HCT116 (cell line): ENCODE measurements around the gene USP47. TPM values are rescaled to one million over a fixed set of nuclear protein-coding genes. Genes with fewer than 3 reads are reported as not detected.

ENCODE experiments used
- ATAC-seq: fragments of 200-7000 bp; cut with Tn5 transposase; 2 replicates; pipeline ENCODE4 v1.9.1; 2020; ENCODE audit warnings: mild to moderate bottlenecking, moderate library complexity
- BruUV-seq: library from RNA; stranded (reverse); fragments of 400-500 nt; replicated peaks from 2 replicates; lab custom pipeline; 2021; lab: Mats Ljungman, UMichigan
- CTCF ChIA-PET: fragments of 300-600 bp; sonication (Branson Sonifier 250); formaldehyde crosslinking; loops from one replicate; lab custom pipeline; 2021; ENCODE audit warnings: antibody characterized with exemption; lab: Charles Lee
- POLR2A ChIA-PET: fragments of 300-600, 350-600 bp; sonication (Branson Sonifier 250); formaldehyde crosslinking; loops from one replicate; lab custom pipeline; 2021; ENCODE audit warnings: antibody characterized with exemption; lab: Charles Lee
- RAD21 ChIA-PET, 2 experiments: fragments of 300-600 bp; sonication (Branson Sonifier 250); formaldehyde crosslinking; loops; one replicate each; lab custom pipeline; 2023; ENCODE audit warnings: low total read pairs in 2 of 2; ENCODE audit not compliant: uncharacterized antibody in 2 of 2, unreplicated experiment in 2 of 2, low non-redundant PET in 1 of 2; lab: Charles Lee
- DNase-seq: peaks from one replicate; pipeline ENCODE4 v3.0.0-alpha.2; 2010; ENCODE audit warnings: low read depth, low spot score
- H2AFZ ChIP-seq: fragments of 200-600 bp; shearing (Covaris generic), sonication (generic); 2 replicates; pipeline ENCODE4 v1.6.1; 2017; ENCODE audit warnings: low read depth, mixed run types, mixed read lengths, antibody characterized with exemption, low read length; ENCODE audit not compliant: poor library complexity, severe bottlenecking
- H3K27ac ChIP-seq: 2 replicates; pipeline ENCODE4 v1.5.1; 2012; ENCODE audit warnings: low read depth, low read length
- H3K27me3 ChIP-seq: fragments of 200-600 bp; sonication (generic); 2 replicates; pipeline ENCODE4 v1.6.1; 2016; ENCODE audit warnings: mixed run types, low read length, mixed read lengths; ENCODE audit not compliant: insufficient read depth
- H3K36me3 ChIP-seq, 2 experiments: fragments of 200-500 bp in 1 of 2; fragments of 200-600 bp in 1 of 2; sonication (Bioruptor generic) in 1 of 2; sonication (generic) in 1 of 2; 2 replicates each; pipeline versions ENCODE4 v1.5.1 to v1.6.1; 2014 to 2016; ENCODE audit warnings: low read length in 2 of 2, inconsistent platforms in 1 of 2, mixed read lengths in 1 of 2, mixed run types in 1 of 2; ENCODE audit not compliant: insufficient read depth in 2 of 2, control insufficient read depth in 1 of 2
- H3K4me1 ChIP-seq, 2 experiments: fragments of 200-600 bp in 1 of 2; sonication (generic) in 1 of 2; 2 replicates each; pipeline versions ENCODE4 v1.5.1 to v1.6.1; 2012 to 2017; ENCODE audit warnings: low read length in 2 of 2, inconsistent platforms in 1 of 2, mild to moderate bottlenecking in 1 of 2, mixed read lengths in 1 of 2, mixed run types in 1 of 2, moderate library complexity in 1 of 2; ENCODE audit not compliant: insufficient read depth in 2 of 2, control insufficient read depth in 1 of 2
- H3K4me2 ChIP-seq: fragments of 200-600 bp; sonication (generic); 2 replicates; pipeline ENCODE4 v1.6.1; 2017; ENCODE audit warnings: mixed run types, low read length, mixed read lengths
- H3K4me3 ChIP-seq, 2 experiments: fragments of 200-600 bp in 1 of 2; sonication (generic) in 1 of 2; replicated peaks in 1 of 2; 2 replicates each; pipeline ENCODE4 v1.5.1; 2011 to 2016; ENCODE audit warnings: low read length in 2 of 2, control low read depth in 1 of 2, low read depth in 1 of 2, mild to moderate bottlenecking in 1 of 2, mixed read lengths in 1 of 2, mixed run types in 1 of 2
- H3K79me2 ChIP-seq: fragments of 200-600 bp; sonication (generic); 2 replicates; pipeline ENCODE4 v1.6.1; 2017; ENCODE audit warnings: mild to moderate bottlenecking, mixed run types, low read length, moderate library complexity, mixed read lengths; ENCODE audit not compliant: insufficient read depth
- H3K9ac ChIP-seq: fragments of 200-600 bp; sonication (generic); 2 replicates; pipeline ENCODE4 v1.6.1; 2016; ENCODE audit warnings: low read length, mixed read lengths
- H3K9me2 ChIP-seq: fragments of 200-600 bp; sonication (generic), shearing (Covaris generic); 2 replicates; pipeline ENCODE4 v1.6.1; 2017; ENCODE audit warnings: mixed run types, mild to moderate bottlenecking, moderate library complexity; ENCODE audit not compliant: insufficient read depth
- H3K9me3 ChIP-seq, 2 experiments: fragments of 200-500 bp in 1 of 2; fragments of 200-600 bp in 1 of 2; sonication (Bioruptor generic) in 1 of 2; sonication (generic) in 1 of 2; 2 replicates each; pipeline ENCODE4 v1.6.1; 2014 to 2017; ENCODE audit warnings: low read length in 2 of 2, mixed read lengths in 2 of 2, inconsistent platforms in 1 of 2, low read depth in 1 of 2, mild to moderate bottlenecking in 1 of 2, mixed run types in 1 of 2, moderate library complexity in 1 of 2; ENCODE audit not compliant: control insufficient read depth in 1 of 2, insufficient read depth in 1 of 2
- H4K20me1 ChIP-seq: fragments of 200-600 bp; sonication (generic), shearing (Covaris generic); 2 replicates; pipeline ENCODE4 v1.6.1; 2017; ENCODE audit warnings: mixed run types, mild to moderate bottlenecking, moderate library complexity; ENCODE audit not compliant: insufficient read depth
- CBX3 ChIP-seq: IDR thresholded peaks from 2 replicates; pipeline ENCODE4 v1.6.1; 2012; ENCODE audit warnings: low read depth
- CEBPB ChIP-seq: IDR thresholded peaks from 2 replicates; pipeline ENCODE4 v1.6.1; 2012; ENCODE audit warnings: low read depth
- EGR1 ChIP-seq: IDR thresholded peaks from 2 replicates; pipeline ENCODE4 v1.6.1; 2012; ENCODE audit warnings: low read depth
- EZH2 ChIP-seq: fragments of 200-600 bp; sonication (generic); IDR thresholded peaks from 2 replicates; pipeline ENCODE4 v1.6.1; 2017; ENCODE audit warnings: antibody characterized with exemption, mixed run types
- EZH2phosphoT487 ChIP-seq: fragments of 200-600 bp; IDR thresholded peaks from 2 replicates; pipeline ENCODE4 v1.6.1; 2018; ENCODE audit warnings: antibody characterized with exemption, borderline replicate concordance
- FOSL1 ChIP-seq: IDR thresholded peaks from 2 replicates; pipeline ENCODE4 v1.6.1; 2012; ENCODE audit warnings: low read depth
- POLR2AphosphoS5 ChIP-seq: IDR thresholded peaks from 2 replicates; pipeline ENCODE4 v1.6.1; 2011; ENCODE audit warnings: mild to moderate bottlenecking, low read depth, low read length, moderate library complexity
- RAD21 ChIP-seq: IDR thresholded peaks from 2 replicates; pipeline ENCODE4 v1.6.1; 2012; ENCODE audit warnings: low read depth, mild to moderate bottlenecking
- SP1 ChIP-seq: IDR thresholded peaks from 2 replicates; pipeline ENCODE4 v1.6.1; 2012; ENCODE audit warnings: low read depth
- SRF ChIP-seq: IDR thresholded peaks from 2 replicates; pipeline ENCODE4 v1.6.1; 2012; ENCODE audit warnings: low read depth
- YY1 ChIP-seq: IDR thresholded peaks from 2 replicates; pipeline ENCODE4 v1.6.1; 2011; ENCODE audit warnings: low read length, low read depth, moderate library complexity, mild to moderate bottlenecking; ENCODE audit not compliant: insufficient replicate concordance; ENCODE audit errors: extremely low read depth
- ZNF274 ChIP-seq: fragments of 200-500 bp; sonication (Bioruptor generic); IDR thresholded peaks from 2 replicates; pipeline ENCODE4 v1.6.1; 2014; ENCODE audit warnings: mild to moderate bottlenecking, low read depth, low read length, inconsistent platforms
- intact Hi-C: fragments of 100-400 bp; cut with micrococcal nuclease; formaldehyde crosslinking; loops from 2 replicates; pipeline ENCODE4 v1.10.0; 2022
- total RNA-seq: library from RNA; stranded (reverse); gene quantifications from one replicate; pipeline ENCODE4 v1.2.1, GENCODE V29; 2021; ENCODE audit not compliant: unreplicated experiment
- TF ChIP-seq, protein P1 (sequence below): IDR thresholded peaks from 2 replicates; pipeline ENCODE4 v1.6.1; 2012
- TF ChIP-seq, protein P2 (sequence below): IDR thresholded peaks from 2 replicates; pipeline ENCODE4 v1.6.1; 2012
- TF ChIP-seq, protein P3 (sequence below): IDR thresholded peaks from 2 replicates; pipeline ENCODE4 v1.6.1; 2012; ENCODE audit warnings: low read depth

Gene USP47
- total RNA-seq, 1 experiment from 2014 or later: 18.9 TPM

DNA sequence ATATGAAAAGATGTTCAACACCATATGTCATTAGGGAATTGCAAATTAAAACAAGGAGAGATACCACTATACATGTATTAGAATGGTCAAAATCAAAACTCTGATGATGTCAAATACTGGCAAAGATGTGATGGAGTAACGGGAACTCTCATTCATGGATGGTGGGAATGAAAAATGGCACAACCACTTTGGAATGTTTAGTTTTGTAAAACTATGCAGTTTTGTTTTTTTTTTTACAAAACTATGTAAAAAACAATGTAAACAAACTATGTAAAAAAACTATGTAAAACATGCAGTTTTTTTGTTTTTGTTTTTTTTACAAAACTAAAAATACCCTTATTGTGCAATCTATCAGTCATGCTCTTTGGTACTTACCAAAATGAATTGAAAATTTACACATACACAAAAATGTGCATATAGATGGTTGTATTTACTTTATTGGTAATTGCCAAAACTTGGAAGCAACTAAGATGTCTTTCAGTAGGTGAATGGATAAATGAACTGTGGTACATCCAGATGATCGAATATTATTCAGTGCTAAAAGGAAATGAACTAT lies 5.0 kb upstream of the USP47 start:
- H3K9me2 ChIP-seq: no peaks in the 10 kb centered on the region
- CTCF ChIA-PET: no interaction called here
- H4K20me1 ChIP-seq: no peaks in the 10 kb centered on the region
- no peaks in the 10 kb centered on the region for H3K27me3 ChIP-seq
- RAD21 ChIA-PET: no interaction called here
- DNase-seq (no peak), ATAC-seq (no peak)
- no peak overlapping the region for H3K9ac ChIP-seq
- intact Hi-C loops: no loop called here
- no peak overlapping the region for H3K4me3 ChIP-seq
- POLR2A ChIA-PET: no interaction called here
- no peak overlapping the region for H3K27ac ChIP-seq
- H3K9me3 ChIP-seq: no peaks in the 10 kb centered on the region
- peak overlapping the region; percentile 27 for H2AFZ ChIP-seq
- no peaks in the 10 kb centered on the region for H3K36me3 ChIP-seq
- no peak overlapping the region for H3K4me2 ChIP-seq
- H3K4me1 ChIP-seq: peaks cover 6 to 9% of the 10 kb centered on the region in 2 experiments; a peak in 3 of 4 replicates
- H3K79me2 ChIP-seq: no peaks in the 10 kb centered on the region
- BruUV-seq: no TSS peak
- TF ChIP-seq SRF (no peak), POLR2AphosphoS5 (no peak), ZNF274 (no peak), RAD21 (no peak), CEBPB (no peak), SP1 (no peak)
- TF ChIP-seq, protein P1, sequence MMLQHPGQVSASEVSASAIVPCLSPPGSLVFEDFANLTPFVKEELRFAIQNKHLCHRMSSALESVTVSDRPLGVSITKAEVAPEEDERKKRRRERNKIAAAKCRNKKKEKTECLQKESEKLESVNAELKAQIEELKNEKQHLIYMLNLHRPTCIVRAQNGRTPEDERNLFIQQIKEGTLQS: no peak
- TF ChIP-seq, protein P2, sequence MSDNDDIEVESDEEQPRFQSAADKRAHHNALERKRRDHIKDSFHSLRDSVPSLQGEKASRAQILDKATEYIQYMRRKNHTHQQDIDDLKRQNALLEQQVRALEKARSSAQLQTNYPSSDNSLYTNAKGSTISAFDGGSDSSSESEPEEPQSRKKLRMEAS: no peak

DNA sequence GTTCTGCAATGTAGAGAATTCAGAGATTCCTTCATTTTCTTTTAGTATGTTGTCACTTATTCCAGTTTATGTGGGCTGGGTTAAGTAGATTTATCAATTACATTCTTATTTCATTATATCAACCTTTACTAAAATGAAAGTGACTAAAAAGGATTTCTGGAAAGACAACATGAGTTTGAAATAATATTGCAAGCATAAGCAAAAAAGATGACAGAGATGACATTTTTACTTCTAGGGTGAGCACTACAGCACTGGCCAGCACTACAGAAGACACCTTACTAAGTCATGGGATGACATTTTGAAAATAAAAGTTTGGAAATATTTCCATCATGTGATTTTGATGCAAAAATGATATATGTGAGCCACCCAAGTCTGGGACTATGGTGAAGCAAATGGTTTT lies 2.1 kb upstream of the USP47 start:
- BruUV-seq: no TSS peak
- H3K27ac ChIP-seq: no peak overlapping the region
- H3K4me3 ChIP-seq: no peak overlapping the region
- H3K36me3 ChIP-seq: no peaks in the 10 kb centered on the region
- ATAC-seq (no peak), DNase-seq (no peak)
- no peaks in the 10 kb centered on the region for H3K9me2 ChIP-seq
- no peaks in the 10 kb centered on the region for H3K27me3 ChIP-seq
- H2AFZ ChIP-seq: peak overlapping the region; percentile 69
- ChIA-PET CTCF (no interaction called here), RAD21 (no interaction called here), POLR2A (no interaction called here)
- intact Hi-C loops: loop anchor here (2.0 kb wide), 1 partner anchor 29 kb away; no protein-coding TSS in a partner anchor
- H3K9ac ChIP-seq: no peak overlapping the region
- H4K20me1 ChIP-seq: no peaks in the 10 kb centered on the region; the same call in 1 of the 2 replicates
- no peaks in the 10 kb centered on the region for H3K9me3 ChIP-seq
- no peak overlapping the region for H3K4me2 ChIP-seq
- peaks cover 21 to 26% of the 10 kb centered on the region in 2 experiments for H3K4me1 ChIP-seq
- H3K79me2 ChIP-seq: peaks cover 29% of the 10 kb centered on the region
- TF ChIP-seq EZH2phosphoT487 (no peak), SP1 (no peak), RAD21 (no peak), EGR1 (no peak), CBX3 (no peak), YY1 (no peak), FOSL1 (no peak), EZH2 (no peak)
- TF ChIP-seq, protein P1: no peak
- TF ChIP-seq, protein P3, sequence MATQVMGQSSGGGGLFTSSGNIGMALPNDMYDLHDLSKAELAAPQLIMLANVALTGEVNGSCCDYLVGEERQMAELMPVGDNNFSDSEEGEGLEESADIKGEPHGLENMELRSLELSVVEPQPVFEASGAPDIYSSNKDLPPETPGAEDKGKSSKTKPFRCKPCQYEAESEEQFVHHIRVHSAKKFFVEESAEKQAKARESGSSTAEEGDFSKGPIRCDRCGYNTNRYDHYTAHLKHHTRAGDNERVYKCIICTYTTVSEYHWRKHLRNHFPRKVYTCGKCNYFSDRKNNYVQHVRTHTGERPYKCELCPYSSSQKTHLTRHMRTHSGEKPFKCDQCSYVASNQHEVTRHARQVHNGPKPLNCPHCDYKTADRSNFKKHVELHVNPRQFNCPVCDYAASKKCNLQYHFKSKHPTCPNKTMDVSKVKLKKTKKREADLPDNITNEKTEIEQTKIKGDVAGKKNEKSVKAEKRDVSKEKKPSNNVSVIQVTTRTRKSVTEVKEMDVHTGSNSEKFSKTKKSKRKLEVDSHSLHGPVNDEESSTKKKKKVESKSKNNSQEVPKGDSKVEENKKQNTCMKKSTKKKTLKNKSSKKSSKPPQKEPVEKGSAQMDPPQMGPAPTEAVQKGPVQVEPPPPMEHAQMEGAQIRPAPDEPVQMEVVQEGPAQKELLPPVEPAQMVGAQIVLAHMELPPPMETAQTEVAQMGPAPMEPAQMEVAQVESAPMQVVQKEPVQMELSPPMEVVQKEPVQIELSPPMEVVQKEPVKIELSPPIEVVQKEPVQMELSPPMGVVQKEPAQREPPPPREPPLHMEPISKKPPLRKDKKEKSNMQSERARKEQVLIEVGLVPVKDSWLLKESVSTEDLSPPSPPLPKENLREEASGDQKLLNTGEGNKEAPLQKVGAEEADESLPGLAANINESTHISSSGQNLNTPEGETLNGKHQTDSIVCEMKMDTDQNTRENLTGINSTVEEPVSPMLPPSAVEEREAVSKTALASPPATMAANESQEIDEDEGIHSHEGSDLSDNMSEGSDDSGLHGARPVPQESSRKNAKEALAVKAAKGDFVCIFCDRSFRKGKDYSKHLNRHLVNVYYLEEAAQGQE: no peak
